ENCODE measurements around the gene MYO5A.
"Not testable (repeated sequence)": the region's sequence is repeated elsewhere in the genome, so short reads cannot be mapped to it uniquely, and the experiment has no call there.

MYO5A gene

DNA sequence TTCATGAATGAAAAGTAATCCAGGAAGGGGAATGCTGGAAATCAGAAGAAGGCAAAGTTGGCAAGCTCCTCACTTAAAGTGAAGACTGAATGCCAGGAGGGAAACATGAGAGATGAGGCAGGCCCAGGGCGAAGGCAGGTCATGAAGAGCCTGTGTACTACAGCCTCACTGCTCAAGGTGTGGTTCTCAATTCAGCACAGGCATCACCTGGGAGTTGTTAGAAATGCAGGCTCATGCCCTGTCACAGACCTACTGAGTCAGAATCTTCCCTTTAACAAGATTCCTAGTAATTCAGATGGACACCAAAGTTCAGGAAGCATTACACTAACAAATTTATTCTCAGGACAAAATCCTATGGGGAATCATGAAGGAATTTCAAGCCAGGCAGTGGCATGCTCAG is 14.2 kb downstream of the MYO5A start:
- Histone ChIP-seq H3K79me2 (ENCODE audit: insufficient read depth, low read length) (0 out of 2 replicates have a peak, but pooled peaks cover 25% of the 10 kb centered on the region), H3K36me3 (ENCODE audit: insufficient read depth, low read length) (no peaks in the 10 kb centered on the region)
- TF ChIP-seq EZH2 (IDR thresholded peaks at IDR 0.05; ENCODE audit: borderline replicate concordance, low read length): no peak

GRCh38 chr15:52512869-52513268 is 15.8 kb downstream of the MYO5A start:
- H3K27me3 ChIP-seq (ENCODE audit: insufficient read depth, low read length); H3K27ac ChIP-seq (ENCODE audit: low read depth, low read length, poor library complexity, severe bottlenecking); H3K9me2 ChIP-seq (ENCODE audit: low read depth, low read length); H3K36me3 ChIP-seq (ENCODE audit: insufficient read depth, low read length); H4K20me1 ChIP-seq (ENCODE audit: insufficient read depth, low read length); H3F3A ChIP-seq (ENCODE audit: insufficient read depth, low read length); H3K9me3 ChIP-seq (ENCODE audit: low read length); H2AFZ ChIP-seq (ENCODE audit: low read length); H3K4me2 ChIP-seq (ENCODE audit: low read length); H3K9ac ChIP-seq (ENCODE audit: low read length); H3K4me3 ChIP-seq (ENCODE audit: low read depth, low read length, poor library complexity, severe bottlenecking): not testable (repeated sequence)
- Histone ChIP-seq H3K4me1 (ENCODE audit: insufficient read depth, low read length, severe bottlenecking) (peaks cover 17% of the 10 kb centered on the region), H3K79me2 (ENCODE audit: insufficient read depth, low read length) (0 out of 2 replicates have a peak, but pooled peaks cover 17% of the 10 kb centered on the region)

More for the DNA sequence above, 14.2 kb downstream of the MYO5A start:
- no peaks in the 10 kb centered on the region for H3K9me2 ChIP-seq (ENCODE audit: low read depth, low read length)
- H3K4me2 ChIP-seq (ENCODE audit: low read length): no peak overlapping the region
- no peaks in the 10 kb centered on the region for H3K27me3 ChIP-seq (ENCODE audit: insufficient read depth, low read length)
- no peaks in the 10 kb centered on the region; the same call in 1 of the 2 replicates for H3F3A ChIP-seq (ENCODE audit: insufficient read depth, low read length)
- no peak overlapping the region for H3K27ac ChIP-seq (ENCODE audit: low read depth, low read length, poor library complexity, severe bottlenecking)
- peaks cover 9% of the 10 kb centered on the region for H3K4me1 ChIP-seq (ENCODE audit: insufficient read depth, low read length, severe bottlenecking)
- H3K4me3 ChIP-seq (ENCODE audit: low read depth, low read length, poor library complexity, severe bottlenecking): no peak overlapping the region
- H3K9me3 ChIP-seq (ENCODE audit: low read length): no peaks in the 10 kb centered on the region
- no peak overlapping the region for H3K9ac ChIP-seq (ENCODE audit: low read length)
- no peaks in the 10 kb centered on the region for H4K20me1 ChIP-seq (ENCODE audit: insufficient read depth, low read length)
- no peak overlapping the region for H2AFZ ChIP-seq (ENCODE audit: low read length)

GRCh38 chr15:52511084-52511483 is 17.6 kb downstream of the MYO5A start:
- Histone ChIP-seq H3K79me2 (ENCODE audit: insufficient read depth, low read length) (peaks cover 23% of the 10 kb centered on the region; the same call in 1 of the 2 replicates), H3K4me3 (ENCODE audit: low read depth, low read length, poor library complexity, severe bottlenecking) (no peak overlapping the region), H4K20me1 (ENCODE audit: insufficient read depth, low read length) (no peaks in the 10 kb centered on the region), H3K27me3 (ENCODE audit: insufficient read depth, low read length) (no peaks in the 10 kb centered on the region), H2AFZ (ENCODE audit: low read length) (no peak overlapping the region), H3K4me2 (ENCODE audit: low read length) (no peak overlapping the region), H3F3A (ENCODE audit: insufficient read depth, low read length) (no peaks in the 10 kb centered on the region), H3K9me3 (ENCODE audit: low read length) (no peaks in the 10 kb centered on the region), H3K36me3 (ENCODE audit: insufficient read depth, low read length) (no peaks in the 10 kb centered on the region), H3K4me1 (ENCODE audit: insufficient read depth, low read length, severe bottlenecking) (peaks cover 35% of the 10 kb centered on the region), H3K9ac (ENCODE audit: low read length) (no peak overlapping the region), H3K27ac (ENCODE audit: low read depth, low read length, poor library complexity, severe bottlenecking) (no peak overlapping the region), H3K9me2 (ENCODE audit: low read depth, low read length) (no peaks in the 10 kb centered on the region)
- TF ChIP-seq EZH2 (IDR thresholded peaks at IDR 0.05; ENCODE audit: borderline replicate concordance, low read length): no peak
- TF ChIP-seq, protein P1, sequence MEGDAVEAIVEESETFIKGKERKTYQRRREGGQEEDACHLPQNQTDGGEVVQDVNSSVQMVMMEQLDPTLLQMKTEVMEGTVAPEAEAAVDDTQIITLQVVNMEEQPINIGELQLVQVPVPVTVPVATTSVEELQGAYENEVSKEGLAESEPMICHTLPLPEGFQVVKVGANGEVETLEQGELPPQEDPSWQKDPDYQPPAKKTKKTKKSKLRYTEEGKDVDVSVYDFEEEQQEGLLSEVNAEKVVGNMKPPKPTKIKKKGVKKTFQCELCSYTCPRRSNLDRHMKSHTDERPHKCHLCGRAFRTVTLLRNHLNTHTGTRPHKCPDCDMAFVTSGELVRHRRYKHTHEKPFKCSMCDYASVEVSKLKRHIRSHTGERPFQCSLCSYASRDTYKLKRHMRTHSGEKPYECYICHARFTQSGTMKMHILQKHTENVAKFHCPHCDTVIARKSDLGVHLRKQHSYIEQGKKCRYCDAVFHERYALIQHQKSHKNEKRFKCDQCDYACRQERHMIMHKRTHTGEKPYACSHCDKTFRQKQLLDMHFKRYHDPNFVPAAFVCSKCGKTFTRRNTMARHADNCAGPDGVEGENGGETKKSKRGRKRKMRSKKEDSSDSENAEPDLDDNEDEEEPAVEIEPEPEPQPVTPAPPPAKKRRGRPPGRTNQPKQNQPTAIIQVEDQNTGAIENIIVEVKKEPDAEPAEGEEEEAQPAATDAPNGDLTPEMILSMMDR (IDR thresholded peaks at IDR 0.05; ENCODE audit: low read length): no peak

DNA sequence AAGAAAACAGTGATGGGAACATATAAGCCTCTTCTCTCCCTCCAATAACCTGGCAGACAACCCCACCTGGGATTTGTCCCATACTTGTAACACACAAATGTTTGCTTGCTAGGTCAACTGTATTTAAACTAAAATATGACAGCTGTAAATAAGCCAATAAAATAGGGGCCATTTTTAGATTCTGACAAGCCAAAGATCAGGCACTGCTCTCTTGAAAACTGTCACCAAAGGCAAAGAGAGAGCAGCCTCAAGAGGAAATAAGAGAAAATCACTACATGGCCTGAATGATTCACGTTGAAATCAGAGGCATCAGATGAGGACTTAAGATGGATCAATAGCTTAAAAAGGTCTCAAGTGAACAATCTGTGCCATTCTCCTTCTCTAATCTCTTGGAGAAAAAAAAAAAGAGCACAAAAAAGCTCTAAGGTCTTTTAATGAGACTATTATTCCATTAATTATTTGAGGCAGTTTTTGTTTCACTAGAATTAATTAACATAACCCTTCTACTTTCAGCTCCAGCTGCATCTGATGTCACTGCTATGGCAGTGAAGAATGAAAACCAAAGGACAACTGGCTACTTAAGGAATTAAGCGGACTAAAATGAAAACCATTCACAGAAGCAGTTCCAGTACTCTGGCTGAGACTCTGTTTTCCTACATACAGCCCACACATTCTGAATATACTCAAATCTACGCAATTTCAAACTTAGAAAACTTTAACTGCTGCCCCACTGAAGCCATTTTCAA is 19.0 kb downstream of the MYO5A start:
- no peak overlapping the region for H3K4me3 ChIP-seq (ENCODE audit: low read depth, low read length, poor library complexity, severe bottlenecking)
- H3K27ac ChIP-seq (ENCODE audit: low read depth, low read length, poor library complexity, severe bottlenecking): no peak overlapping the region
- no peaks in the 10 kb centered on the region for H3K9me3 ChIP-seq (ENCODE audit: low read length)
- H3F3A ChIP-seq (ENCODE audit: insufficient read depth, low read length): no peaks in the 10 kb centered on the region
- no peak overlapping the region for H2AFZ ChIP-seq (ENCODE audit: low read length)
- no peak for TF ChIP-seq EZH2 (IDR thresholded peaks at IDR 0.05; ENCODE audit: borderline replicate concordance, low read length)
- TF ChIP-seq, protein P1 (IDR thresholded peaks at IDR 0.05; ENCODE audit: low read length): no peak
- H3K9me2 ChIP-seq (ENCODE audit: low read depth, low read length): no peaks in the 10 kb centered on the region
- H4K20me1 ChIP-seq (ENCODE audit: insufficient read depth, low read length): no peaks in the 10 kb centered on the region
- H3K36me3 ChIP-seq (ENCODE audit: insufficient read depth, low read length): no peaks in the 10 kb centered on the region
- no peak overlapping the region for H3K9ac ChIP-seq (ENCODE audit: low read length)
- no peak overlapping the region for H3K4me2 ChIP-seq (ENCODE audit: low read length)
- peaks cover 26% of the 10 kb centered on the region; the same call in 1 of the 2 replicates for H3K79me2 ChIP-seq (ENCODE audit: insufficient read depth, low read length)
- H3K4me1 ChIP-seq (ENCODE audit: insufficient read depth, low read length, severe bottlenecking): peaks cover 45% of the 10 kb centered on the region
- no peaks in the 10 kb centered on the region for H3K27me3 ChIP-seq (ENCODE audit: insufficient read depth, low read length)
